Transverse colon (tissue), 4 donors: ENCODE measurements around the gene ZNF608. TPM values are rescaled to one million over a fixed set of nuclear protein-coding genes. Genes with fewer than 3 reads are reported as not detected.

Experiments used
- DNase-seq: peaks from one replicate; pipeline ENCODE4 v3.0.0-alpha.2; 2019
- H3K27ac ChIP-seq, 4 donors: fragments of 200-600 bp; sonication (generic); 2 replicates each; pipeline ENCODE4 v1.5.1; 2016 to 2018; ENCODE audit warnings: inconsistent platforms in 4 of 4
- H3K27me3 ChIP-seq: fragments of 200-600 bp; sonication (generic); 2 replicates; pipeline ENCODE4 v1.5.1; 2017; ENCODE audit warnings: inconsistent platforms
- H3K36me3 ChIP-seq, 4 donors: fragments of 200-600 bp; sonication (generic); 2 replicates each; pipeline ENCODE4 v1.5.1; 2017 to 2019; ENCODE audit warnings: inconsistent platforms in 4 of 4
- H3K4me1 ChIP-seq, 4 donors: fragments of 200-600 bp; sonication (generic); 2 replicates each; pipeline ENCODE4 v1.5.1; 2017 to 2020; ENCODE audit warnings: inconsistent platforms in 4 of 4
- H3K4me3 ChIP-seq, 4 donors: fragments of 200-600 bp; sonication (generic); 1 replicate in 1 of 4; 2 replicates in 3 of 4; pipeline versions ENCODE4 v1.5.1 to v1.6.1; 2017 to 2019; ENCODE audit warnings: inconsistent platforms in 4 of 4
- H3K9me3 ChIP-seq, 2 donors: fragments of 200-600 bp; sonication (generic); 2 replicates each; pipeline ENCODE4 v1.5.1; 2017 to 2019; ENCODE audit warnings: inconsistent platforms in 2 of 2
- EP300 ChIP-seq: sonication (generic); formaldehyde crosslinking; IDR thresholded peaks from one replicate; pipeline ENCODE4 v1.6.1; 2017; ENCODE audit warnings: antibody characterized with exemption, low read depth
- POLR2A ChIP-seq: fragments of 450-650 bp; IDR thresholded peaks from one replicate; pipeline ENCODE4 v1.6.1; 2016; ENCODE audit warnings: antibody characterized with exemption, mild to moderate bottlenecking, moderate library complexity
- POLR2AphosphoS5 ChIP-seq, 3 donors: sonication (generic); formaldehyde crosslinking; IDR thresholded peaks; one replicate each; pipeline ENCODE4 v1.6.1; 2016; ENCODE audit warnings: antibody characterized with exemption in 3 of 3
- WGBS, 2 donors: methylation state at CpG; one replicate each; pipeline ENCODE4 v1.1.5; 2018; ENCODE audit warnings: low coverage in 1 of 2; 5-methylcytosine and 5-hydroxymethylcytosine counted together
- in situ Hi-C, 4 donors: fragments of 200-750 bp; cut with MboI; loops; one replicate each; pipeline versions ENCODE4 v1.15.0 to v1.15.1; 2017; ENCODE audit warnings: low sequenced_read_pairs in 3 of 4, low pct_ligation_motif_present in 1 of 4, low pct_unique_long_range_greater_than_20kb in 1 of 4
- intact Hi-C: fragments of 100-400 bp; cut with DNase I; formaldehyde crosslinking; loops from one replicate; pipeline ENCODE4 v1.15.1; 2023; ENCODE audit warnings: low total_unique reads
- total RNA-seq, 4 donors: library from RNA; depleted of rRNA; stranded (reverse); fragments of >200 nt; gene quantifications; one replicate each; pipeline ENCODE4 v1.1.0, GENCODE V29; 2016
- TF ChIP-seq, protein P1 (sequence below), 5 experiments: fragments of 200-600 bp in 3 of 5; fragments of 450-650 bp in 2 of 5; sonication (generic) in 3 of 5; IDR thresholded peaks; 1 replicate in 2 of 5; 2 replicates in 3 of 5; pipeline ENCODE4 v1.5.1; 2016 to 2017; ENCODE audit warnings: antibody characterized with exemption in 5 of 5, inconsistent platforms in 3 of 5, mild to moderate bottlenecking in 2 of 5, moderate library complexity in 1 of 5

The ZNF608 gene
- 10 to 100 TPM; 30.6 to 83.2 (median 41.2) TPM for total RNA-seq

GRCh38 chr5:124745928-124746915 is at the start of gene ZNF608:
Gene ZNF608, minus strand, starts transcription at chr5:124746639. Its CDS starts 1,650 bp downstream, at chr5:124744989.
- H3K36me3 ChIP-seq, result no peaks in the 10 kb centered on the region
- TF ChIP-seq, protein P1, sequence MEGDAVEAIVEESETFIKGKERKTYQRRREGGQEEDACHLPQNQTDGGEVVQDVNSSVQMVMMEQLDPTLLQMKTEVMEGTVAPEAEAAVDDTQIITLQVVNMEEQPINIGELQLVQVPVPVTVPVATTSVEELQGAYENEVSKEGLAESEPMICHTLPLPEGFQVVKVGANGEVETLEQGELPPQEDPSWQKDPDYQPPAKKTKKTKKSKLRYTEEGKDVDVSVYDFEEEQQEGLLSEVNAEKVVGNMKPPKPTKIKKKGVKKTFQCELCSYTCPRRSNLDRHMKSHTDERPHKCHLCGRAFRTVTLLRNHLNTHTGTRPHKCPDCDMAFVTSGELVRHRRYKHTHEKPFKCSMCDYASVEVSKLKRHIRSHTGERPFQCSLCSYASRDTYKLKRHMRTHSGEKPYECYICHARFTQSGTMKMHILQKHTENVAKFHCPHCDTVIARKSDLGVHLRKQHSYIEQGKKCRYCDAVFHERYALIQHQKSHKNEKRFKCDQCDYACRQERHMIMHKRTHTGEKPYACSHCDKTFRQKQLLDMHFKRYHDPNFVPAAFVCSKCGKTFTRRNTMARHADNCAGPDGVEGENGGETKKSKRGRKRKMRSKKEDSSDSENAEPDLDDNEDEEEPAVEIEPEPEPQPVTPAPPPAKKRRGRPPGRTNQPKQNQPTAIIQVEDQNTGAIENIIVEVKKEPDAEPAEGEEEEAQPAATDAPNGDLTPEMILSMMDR (IDR thresholded peaks at IDR 0.05), result peak in 3 of 5 experiments; percentile 7 to 49 (median 45)
- peak in 2 of 3 donors; percentile 43 to 57 for TF ChIP-seq POLR2AphosphoS5 (IDR thresholded peaks at IDR 0.05)
- TF ChIP-seq POLR2A, result peak; percentile 25
- TF ChIP-seq EP300, result no peak
- no peaks in the 10 kb centered on the region for H3K27me3 ChIP-seq
- no peaks in the 10 kb centered on the region for H3K9me3 ChIP-seq
- H3K4me1 ChIP-seq, result peaks cover 7 to 51% (median 40%) of the 10 kb centered on the region in 4 donors
- in situ Hi-C loops (no loop called here), intact Hi-C loops (loop anchor here (5.0 to 10.0 kb wide), 2 partner anchors 94 to 669 kb away; no protein-coding TSS in a partner anchor)
- WGBS, 2 donors, result 5 to 6% methylated on average over 18 of the region's 18 CpGs
- peak within 1 kb of the TSS; percentile 40 to 73 (median 60) for H3K4me3 ChIP-seq
- peak; percentile 29 for DNase-seq
- H3K27ac ChIP-seq, result peak within 1 kb of the TSS; percentile 94 to 98 (median 96)

GRCh38 chr5:124795829-124796228 is 49.4 kb upstream of the ZNF608 start:
- Histone ChIP-seq H3K27ac (no peak overlapping the region), H3K4me1 (peaks cover 0 to 12% (median 6%) of the 10 kb centered on the region in 4 donors), H3K9me3 (no peaks in the 10 kb centered on the region), H3K27me3 (no peaks in the 10 kb centered on the region), H3K4me3 (no peak overlapping the region), H3K36me3 (no peaks in the 10 kb centered on the region)
- in situ Hi-C loops (no loop called here), intact Hi-C loops (no loop called here)
- no peak for DNase-seq
- TF ChIP-seq, protein P1 (IDR thresholded peaks at IDR 0.05), result no peak
- TF ChIP-seq POLR2A (no peak), POLR2AphosphoS5 (IDR thresholded peaks at IDR 0.05) (no peak)
- 75 to 80% methylated on average over 1 to 4 of the region's 4 CpGs for WGBS, 2 donors

DNA sequence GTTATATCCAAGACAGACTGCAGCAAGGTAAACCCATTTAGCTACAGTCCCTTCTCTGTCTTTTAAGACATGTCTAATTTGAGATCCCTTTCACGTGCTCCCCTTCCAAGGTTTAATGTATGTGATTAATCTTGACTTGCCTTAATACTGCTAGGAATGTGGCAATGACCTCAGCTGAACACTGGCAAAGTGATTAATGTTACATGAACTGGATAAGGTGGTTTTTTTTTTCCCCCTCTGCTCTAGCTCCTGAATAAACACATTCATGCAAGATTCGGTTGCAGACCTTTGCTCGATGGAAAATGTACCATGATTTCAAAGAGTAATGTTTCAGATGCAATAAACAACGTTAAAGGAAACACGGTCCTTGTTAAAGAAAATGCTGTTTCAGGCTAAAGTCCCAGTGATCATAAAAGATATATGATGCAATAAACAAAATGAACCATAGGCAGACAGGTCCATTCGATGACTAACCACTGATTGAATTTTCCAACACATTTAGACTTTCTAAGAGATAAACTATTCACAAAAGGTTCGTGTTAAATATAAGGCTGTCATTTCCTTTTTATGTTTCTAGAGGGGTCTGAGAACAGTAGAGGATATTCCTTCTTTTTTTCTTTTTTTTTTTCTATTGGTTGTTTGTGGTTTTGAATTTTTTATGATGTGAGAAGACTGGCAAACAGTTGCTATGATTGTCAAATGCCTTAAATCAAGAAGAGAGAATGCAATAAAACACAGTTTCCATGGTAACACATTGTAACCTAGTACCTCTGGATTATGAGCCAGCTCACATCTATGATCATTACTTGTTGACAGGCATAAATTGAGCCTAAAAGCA is 44.7 kb upstream of the ZNF608 start:
- no peaks in the 10 kb centered on the region for H3K36me3 ChIP-seq
- WGBS, 2 donors, result 26 to 33% methylated on average over 7 of the region's 7 CpGs
- no peak for TF ChIP-seq POLR2A
- TF ChIP-seq, protein P1 (IDR thresholded peaks at IDR 0.05), result no peak
- TF ChIP-seq EP300, result peak; percentile 72
- TF ChIP-seq POLR2AphosphoS5 (IDR thresholded peaks at IDR 0.05), result peak in 2 of 3 donors; percentile 38 to 73
- in situ Hi-C loops (no loop called here), intact Hi-C loops (no loop called here)
- peak overlapping the region; percentile 70 to 77 (median 74) for H3K27ac ChIP-seq
- DNase-seq, result peak; percentile 26
- no peaks in the 10 kb centered on the region for H3K27me3 ChIP-seq
- H3K4me1 ChIP-seq, result peaks cover 0 to 32% (median 17%) of the 10 kb centered on the region in 4 donors
- H3K9me3 ChIP-seq, result no peaks in the 10 kb centered on the region
- H3K4me3 ChIP-seq, result no peak overlapping the region
